Skeletal muscle tissue (tissue), 4 donors: ENCODE measurements around the gene HAAO. TPM values are rescaled to one million over a fixed set of nuclear protein-coding genes. Genes with fewer than 3 reads are reported as not detected.

Experiments used
- H3K27ac ChIP-seq: one replicate; pipeline ENCODE4 v1.7.0; 2013; ENCODE audit warnings: mild to moderate bottlenecking, low read depth, low read length, inconsistent platforms
- H3K27me3 ChIP-seq, 3 donors: one replicate each; pipeline ENCODE4 v1.7.0; 2013; ENCODE audit warnings: low read length in 3 of 3; ENCODE audit not compliant: control insufficient read depth in 3 of 3, insufficient read depth in 3 of 3
- H3K36me3 ChIP-seq, 3 donors: one replicate each; pipeline ENCODE4 v1.7.0; 2013; ENCODE audit warnings: low read length in 3 of 3; ENCODE audit not compliant: control insufficient read depth in 3 of 3, insufficient read depth in 3 of 3
- H3K4me1 ChIP-seq, 3 donors: one replicate each; pipeline ENCODE4 v1.7.0; 2013; ENCODE audit warnings: low read length in 3 of 3, mild to moderate bottlenecking in 3 of 3; ENCODE audit not compliant: control insufficient read depth in 3 of 3, insufficient read depth in 3 of 3
- H3K4me3 ChIP-seq, 3 donors: one replicate each; pipeline ENCODE4 v1.7.0; 2013; ENCODE audit warnings: low read length in 3 of 3
- H3K9ac ChIP-seq, 3 donors: one replicate each; pipeline ENCODE4 v1.7.0; 2013; ENCODE audit warnings: low read length in 3 of 3, mild to moderate bottlenecking in 3 of 3, moderate library complexity in 2 of 3, low read depth in 1 of 3
- H3K9me3 ChIP-seq, 3 donors: one replicate each; pipeline ENCODE4 v1.7.0; 2013; ENCODE audit warnings: low read length in 3 of 3; ENCODE audit not compliant: control insufficient read depth in 3 of 3
- total RNA-seq: library from RNA; depleted of rRNA; stranded (reverse); fragments of >200 nt; gene quantifications from one replicate; pipeline ENCODE4 v1.2.3, GENCODE V29; 2014
- donor health status: Osteomylitis.

HAAO gene
- total RNA-seq, 1 donor from 2014 or later: 4.2 TPM

GRCh38 chr2:42830922-42831574, 38.7 kb upstream of the HAAO start:
- Histone ChIP-seq H3K36me3 (no peaks in the 10 kb centered on the region), H3K4me1 (peaks cover 7 to 18% (median 16%) of the 10 kb centered on the region in 3 donors), H3K4me3 (no peak overlapping the region), H3K27me3 (no peaks in the 10 kb centered on the region), H3K9ac (no peak overlapping the region), H3K27ac (no peak overlapping the region), H3K9me3 (no peaks in the 10 kb centered on the region)

GRCh38 chr2:42829671-42830440, 37.5 kb upstream of the HAAO start:
- Histone ChIP-seq H3K4me1 (peaks cover 7 to 15% (median 14%) of the 10 kb centered on the region in 3 donors), H3K27me3 (no peaks in the 10 kb centered on the region), H3K9ac (peak overlapping the region in 1 of 3 donors; percentile 52), H3K27ac (peak overlapping the region; percentile 5), H3K36me3 (no peaks in the 10 kb centered on the region), H3K4me3 (no peak overlapping the region), H3K9me3 (no peaks in the 10 kb centered on the region)

- Histone ChIP-seq H3K9ac (peak overlapping the region in 1 of 3 donors; percentile 16), H3K4me1 (peaks cover 7 to 15% (median 14%) of the 10 kb centered on the region in 3 donors), H3K27me3 (no peaks in the 10 kb centered on the region), H3K9me3 (no peaks in the 10 kb centered on the region), H3K36me3 (no peaks in the 10 kb centered on the region), H3K27ac (no peak overlapping the region), H3K4me3 (peak overlapping the region in 2 of 3 donors; percentile 29 to 33)
Observed at GRCh38 chr2:42828487-42829425, 36.4 kb upstream of the HAAO start.

- Histone ChIP-seq H3K27ac (peak overlapping the region; percentile 38), H3K9me3 (no peaks in the 10 kb centered on the region), H3K4me1 (peaks cover 7 to 15% (median 14%) of the 10 kb centered on the region in 3 donors), H3K4me3 (peak overlapping the region; percentile 73 to 76 (median 73)), H3K36me3 (no peaks in the 10 kb centered on the region), H3K9ac (peak overlapping the region; percentile 27 to 64 (median 56)), H3K27me3 (no peaks in the 10 kb centered on the region)
Observed at GRCh38 chr2:42827647-42828486, 35.5 kb upstream of the HAAO start.

GRCh38 chr2:42826231-42826630, 33.8 kb upstream of the HAAO start:
- no peak overlapping the region for H3K27ac ChIP-seq
- no peaks in the 10 kb centered on the region for H3K9me3 ChIP-seq
- no peak overlapping the region for H3K9ac ChIP-seq
- peaks cover 7 to 15% (median 14%) of the 10 kb centered on the region in 3 donors for H3K4me1 ChIP-seq
- no peaks in the 10 kb centered on the region for H3K27me3 ChIP-seq
- H3K4me3 ChIP-seq: no peak overlapping the region
- no peaks in the 10 kb centered on the region for H3K36me3 ChIP-seq

- Histone ChIP-seq H3K4me1 (peaks cover 7 to 15% (median 14%) of the 10 kb centered on the region in 3 donors), H3K9ac (no peak overlapping the region), H3K36me3 (no peaks in the 10 kb centered on the region), H3K9me3 (no peaks in the 10 kb centered on the region), H3K27me3 (no peaks in the 10 kb centered on the region), H3K4me3 (no peak overlapping the region), H3K27ac (no peak overlapping the region)
Observed at GRCh38 chr2:42824454-42824807, 32.0 kb upstream of the HAAO start.

GRCh38 chr2:42823744-42824453, 31.5 kb upstream of the HAAO start:
- no peaks in the 10 kb centered on the region for H3K27me3 ChIP-seq
- H3K4me1 ChIP-seq: peaks cover 5 to 12% (median 10%) of the 10 kb centered on the region in 3 donors

GRCh38 chr2:42819160-42819559, 26.8 kb upstream of the HAAO start:
- Histone ChIP-seq H3K9ac (no peak overlapping the region), H3K27ac (no peak overlapping the region), H3K4me3 (no peak overlapping the region), H3K36me3 (no peaks in the 10 kb centered on the region), H3K4me1 (no peaks in the 10 kb centered on the region), H3K9me3 (no peaks in the 10 kb centered on the region), H3K27me3 (no peaks in the 10 kb centered on the region)

More at GRCh38 chr2:42823744-42824453, 31.5 kb upstream of the HAAO start:
- Histone ChIP-seq H3K36me3 (no peaks in the 10 kb centered on the region), H3K4me3 (no peak overlapping the region), H3K9ac (no peak overlapping the region), H3K27ac (no peak overlapping the region), H3K9me3 (no peaks in the 10 kb centered on the region)

- Histone ChIP-seq H3K4me1 (peaks cover 0 to 9% (median 8%) of the 10 kb centered on the region in 3 donors), H3K9ac (no peak overlapping the region), H3K9me3 (no peaks in the 10 kb centered on the region), H3K4me3 (no peak overlapping the region), H3K27me3 (no peaks in the 10 kb centered on the region), H3K36me3 (no peaks in the 10 kb centered on the region), H3K27ac (no peak overlapping the region)
Observed at GRCh38 chr2:42815726-42816125, 23.3 kb upstream of the HAAO start.
